Measurements from ENCODE around the gene LRIT2.
"Not testable (repeated sequence)": the region's sequence is repeated elsewhere in the genome, so short reads cannot be mapped to it uniquely, and the experiment has no call there.

The LRIT2 gene

GRCh38 chr10:84188815-84189214 lies 36.5 kb downstream of the LRIT2 start:
- DNase-seq (ENCODE audit: insufficient read length, low spot score), result no peak
- FAIRE-seq, result no peak

- FAIRE-seq, result no peak
Measured at GRCh38 chr10:84185526-84186175, 39.7 kb downstream of the LRIT2 start.

GRCh38 chr10:84184517-84184916 lies 40.8 kb downstream of the LRIT2 start:
- no peak for DNase-seq (ENCODE audit: insufficient read length, low spot score)
- FAIRE-seq, result no peak

More at GRCh38 chr10:84185526-84186175, 39.7 kb downstream of the LRIT2 start:
- no peak for DNase-seq (ENCODE audit: insufficient read length, low spot score)

- FAIRE-seq, result no peak
- no peak for DNase-seq (ENCODE audit: insufficient read length, low spot score)
Measured at GRCh38 chr10:84181631-84182030, 43.7 kb downstream of the LRIT2 start.

GRCh38 chr10:84180386-84180785 lies 45.0 kb downstream of the LRIT2 start:
- not testable (repeated sequence) for FAIRE-seq; DNase-seq (ENCODE audit: insufficient read length, low spot score)

- DNase-seq (ENCODE audit: insufficient read length, low spot score), result peak; percentile 65
Measured at GRCh38 chr10:84179059-84179710, 46.2 kb downstream of the LRIT2 start.

GRCh38 chr10:84178160-84178609 lies 47.2 kb downstream of the LRIT2 start:
- peak; percentile 18 for FAIRE-seq

More at GRCh38 chr10:84179059-84179710, 46.2 kb downstream of the LRIT2 start:
- FAIRE-seq, result peak; percentile 90

GRCh38 chr10:84177541-84178141 lies 47.7 kb downstream of the LRIT2 start:
- DNase-seq (ENCODE audit: insufficient read length, low spot score) (no peak), FAIRE-seq (peak; percentile 33)

More at GRCh38 chr10:84178160-84178609, 47.2 kb downstream of the LRIT2 start:
- no peak for DNase-seq (ENCODE audit: insufficient read length, low spot score)

GRCh38 chr10:84176836-84177474 lies 48.4 kb downstream of the LRIT2 start:
- DNase-seq (ENCODE audit: insufficient read length, low spot score) (no peak), FAIRE-seq (no peak)

- FAIRE-seq (no peak), DNase-seq (ENCODE audit: insufficient read length, low spot score) (no peak)
Measured at GRCh38 chr10:84176351-84176750, 49.0 kb downstream of the LRIT2 start.

GRCh38 chr10:84175436-84175835 lies 49.9 kb downstream of the LRIT2 start:
- DNase-seq (ENCODE audit: insufficient read length, low spot score), result no peak
- FAIRE-seq, result no peak

- DNase-seq (ENCODE audit: insufficient read length, low spot score) (no peak), FAIRE-seq (peak; percentile 84)
Measured at GRCh38 chr10:84173501-84173929, 51.8 kb downstream of the LRIT2 start, which contains the start of gene GPR15LG. Gene GPR15LG, plus strand, starts transcription at chr10:84173801. Its CDS starts 51 bp downstream, at chr10:84173852.

- FAIRE-seq (peak; percentile 82), DNase-seq (ENCODE audit: insufficient read length, low spot score) (no peak)
Measured at GRCh38 chr10:84172467-84173356, 52.6 kb downstream of the LRIT2 start.

- FAIRE-seq, result peak; percentile 89
Measured at GRCh38 chr10:84171700-84172466, 53.5 kb downstream of the LRIT2 start.

GRCh38 chr10:84171237-84171636 lies 54.1 kb downstream of the LRIT2 start:
- DNase-seq (ENCODE audit: insufficient read length, low spot score); FAIRE-seq: not testable (repeated sequence)

More at GRCh38 chr10:84171700-84172466, 53.5 kb downstream of the LRIT2 start:
- DNase-seq (ENCODE audit: insufficient read length, low spot score), result not testable (repeated sequence)

Measured in GM19239 (cell line).